ENCODE data around the gene FBXL2.

- TF ChIP-seq CTCF (IDR thresholded peaks at IDR 0.05) (no peak), POLR2A (IDR thresholded peaks at IDR 0.05) (no peak)
Measured at GRCh38 chr3:33426630-33427317, 149.5 kb downstream of the FBXL2 start.
